Measurements from ENCODE around the gene FBXW9. TPM values are rescaled to one million over a fixed set of nuclear protein-coding genes. Genes with fewer than 3 reads are reported as not detected.
"Not testable (repeated sequence)": the region's sequence is repeated elsewhere in the genome, so short reads cannot be mapped to it uniquely, and the experiment has no call there.

The FBXW9 gene
- total RNA-seq, 6 donors from 2014 or later = 6.5 to 13.7 (median 8.7) TPM

- H3K4me1 ChIP-seq = no peaks in the 10 kb centered on the region
- no peaks in the 10 kb centered on the region for H3K9me3 ChIP-seq
- 94 to 100% methylated on average over 5 to 13 of the region's 13 CpGs for WGBS, 2 donors
- no peak overlapping the region for H3K4me3 ChIP-seq
- DNase-seq = no peak
- H3K27me3 ChIP-seq = no peaks in the 10 kb centered on the region
- H3K27ac ChIP-seq = no peak overlapping the region
- H3K36me3 ChIP-seq = peaks cover 51 to 100% (median 86%) of the 10 kb centered on the region in 4 donors
- ATAC-seq (ENCODE audit: low FRiP score in 2 of 2) = no peak
- TF ChIP-seq POLR2A (IDR thresholded peaks at IDR 0.05) = no peak
- no peak for TF ChIP-seq CTCF (IDR thresholded peaks at IDR 0.05)
- no peak for TF ChIP-seq EP300 (IDR thresholded peaks at IDR 0.05)
Measured at GRCh38 chr19:12705169-12705568, 8.7 kb upstream of the FBXW9 start.

- WGBS, 2 donors = 79 to 87% methylated on average over 7 to 9 of the region's 9 CpGs
- no peak for DNase-seq
- H3K4me3 ChIP-seq = no peak overlapping the region
Measured at GRCh38 chr19:12703046-12703445, 6.6 kb upstream of the FBXW9 start.

GRCh38 chr19:12701596-12702282 lies 5.3 kb upstream of the FBXW9 start:
- H3K27me3 ChIP-seq = no peaks in the 10 kb centered on the region
- TF ChIP-seq CTCF (IDR thresholded peaks at IDR 0.05) (no peak), POLR2A (IDR thresholded peaks at IDR 0.05) (no peak), EP300 (IDR thresholded peaks at IDR 0.05) (no peak)
- no peaks in the 10 kb centered on the region for H3K9me3 ChIP-seq
- H3K27ac ChIP-seq = no peak overlapping the region
- DNase-seq = no peak
- H3K4me3 ChIP-seq = no peak overlapping the region
- H3K36me3 ChIP-seq = peaks cover 38 to 84% (median 64%) of the 10 kb centered on the region in 4 donors
- ATAC-seq (ENCODE audit: low FRiP score in 2 of 2) = no peak
- H3K4me1 ChIP-seq = peaks cover 0 to 9% (median 5%) of the 10 kb centered on the region in 4 donors
- 93 to 97% methylated on average over 8 to 20 of the region's 33 CpGs for WGBS, 2 donors

More at GRCh38 chr19:12703046-12703445, 6.6 kb upstream of the FBXW9 start:
- Histone ChIP-seq H3K36me3 (peaks cover 38 to 97% (median 72%) of the 10 kb centered on the region in 4 donors), H3K4me1 (no peaks in the 10 kb centered on the region), H3K27me3 (no peaks in the 10 kb centered on the region), H3K27ac (no peak overlapping the region), H3K9me3 (no peaks in the 10 kb centered on the region)
- ATAC-seq (ENCODE audit: low FRiP score in 2 of 2) = no peak
- TF ChIP-seq EP300 (IDR thresholded peaks at IDR 0.05) (no peak), POLR2A (IDR thresholded peaks at IDR 0.05) (no peak), CTCF (IDR thresholded peaks at IDR 0.05) (no peak), POLR2AphosphoS5 (IDR thresholded peaks at IDR 0.05) (no peak)

GRCh38 chr19:12698138-12698537 lies 1.7 kb upstream of the FBXW9 start:
- 79 to 80% methylated on average over 6 of the region's 6 CpGs for WGBS, 2 donors
- no peak for ATAC-seq (ENCODE audit: low FRiP score in 2 of 2)
- no peak overlapping the region for H3K27ac ChIP-seq

GRCh38 chr19:12697425-12697824 lies 994 bp upstream of the FBXW9 start:
- H3K9me3 ChIP-seq; DNase-seq; H3K4me3 ChIP-seq; H3K27me3 ChIP-seq; ATAC-seq (ENCODE audit: low FRiP score in 2 of 2): not testable (repeated sequence)
- Histone ChIP-seq H3K4me1 (peaks cover 12 to 30% (median 14%) of the 10 kb centered on the region in 4 donors), H3K27ac (peak overlapping the region in 1 of 4 donors; percentile 88), H3K36me3 (peaks cover 12 to 41% (median 23%) of the 10 kb centered on the region in 4 donors)
- 93 to 96% methylated on average over 22 of the region's 22 CpGs for WGBS, 2 donors

More at GRCh38 chr19:12698138-12698537, 1.7 kb upstream of the FBXW9 start:
- H3K27me3 ChIP-seq = no peaks in the 10 kb centered on the region
- no peaks in the 10 kb centered on the region for H3K9me3 ChIP-seq
- peaks cover 12 to 30% (median 14%) of the 10 kb centered on the region in 4 donors for H3K4me1 ChIP-seq
- TF ChIP-seq POLR2AphosphoS5 (IDR thresholded peaks at IDR 0.05) (no peak), EP300 (IDR thresholded peaks at IDR 0.05) (no peak), POLR2A (IDR thresholded peaks at IDR 0.05) (no peak), CTCF (IDR thresholded peaks at IDR 0.05) (no peak)
- peaks cover 16 to 48% (median 30%) of the 10 kb centered on the region in 4 donors for H3K36me3 ChIP-seq
- no peak overlapping the region for H3K4me3 ChIP-seq
- DNase-seq = no peak
